Right hindlimb (tissue), 1 donor: ENCODE results near the gene CRLF1.
"Not testable (repeated sequence)": the region's sequence is repeated elsewhere in the genome, so short reads cannot be mapped to it uniquely, and the experiment has no call there.

Source experiments
- DNase-seq: peaks from one replicate; pipeline ENCODE4 v3.0.0-alpha.2; 2018

CRLF1 gene

GRCh38 chr19:18608102-18608804, 1.7 kb upstream of the CRLF1 start:
- no peak for DNase-seq

GRCh38 chr19:18607226-18608101, 865 bp upstream of the CRLF1 start:
- DNase-seq: no peak

GRCh38 chr19:18605546-18606280, 886 bp downstream of the CRLF1 start:
- DNase-seq: no peak

GRCh38 chr19:18605196-18605545, 1.4 kb downstream of the CRLF1 start:
- DNase-seq: no peak

GRCh38 chr19:18604820-18605159, 1.8 kb downstream of the CRLF1 start:
- no peak for DNase-seq

- DNase-seq: no peak
Observed at GRCh38 chr19:18603958-18604819, 2.4 kb downstream of the CRLF1 start.

GRCh38 chr19:18603255-18603957, 3.2 kb downstream of the CRLF1 start:
- no peak for DNase-seq

- DNase-seq: no peak
Observed at GRCh38 chr19:18601875-18602274, 4.7 kb downstream of the CRLF1 start.

GRCh38 chr19:18600692-18601397, 5.8 kb downstream of the CRLF1 start:
- DNase-seq: not testable (repeated sequence)

GRCh38 chr19:18599485-18599884, 7.1 kb downstream of the CRLF1 start:
- no peak for DNase-seq

- DNase-seq: no peak
Observed at GRCh38 chr19:18597809-18598660, 8.6 kb downstream of the CRLF1 start.

GRCh38 chr19:18596752-18597157, 9.8 kb downstream of the CRLF1 start:
- DNase-seq: no peak

- no peak for DNase-seq
Observed at GRCh38 chr19:18595475-18595874, 11.1 kb downstream of the CRLF1 start.

- DNase-seq: peak; percentile 78
Observed at GRCh38 chr19:18594824-18595373, 11.7 kb downstream of the CRLF1 start.

GRCh38 chr19:18594096-18594823, 12.3 kb downstream of the CRLF1 start:
- DNase-seq: peak; percentile 87

- DNase-seq: no peak
Observed at GRCh38 chr19:18593367-18594095, 13.1 kb downstream of the CRLF1 start.

GRCh38 chr19:18592732-18593131, 13.9 kb downstream of the CRLF1 start:
- DNase-seq: not testable (repeated sequence)

- no peak for DNase-seq
Observed at GRCh38 chr19:18591735-18592385, 14.7 kb downstream of the CRLF1 start.
